Measurements from ENCODE around the gene NELL1. TPM values are rescaled to one million over a fixed set of nuclear protein-coding genes. Genes with fewer than 3 reads are reported as not detected.

Gene NELL1
- total RNA-seq, 2 donors from 2014 or later, result 0.09 to 0.11 TPM

DNA sequence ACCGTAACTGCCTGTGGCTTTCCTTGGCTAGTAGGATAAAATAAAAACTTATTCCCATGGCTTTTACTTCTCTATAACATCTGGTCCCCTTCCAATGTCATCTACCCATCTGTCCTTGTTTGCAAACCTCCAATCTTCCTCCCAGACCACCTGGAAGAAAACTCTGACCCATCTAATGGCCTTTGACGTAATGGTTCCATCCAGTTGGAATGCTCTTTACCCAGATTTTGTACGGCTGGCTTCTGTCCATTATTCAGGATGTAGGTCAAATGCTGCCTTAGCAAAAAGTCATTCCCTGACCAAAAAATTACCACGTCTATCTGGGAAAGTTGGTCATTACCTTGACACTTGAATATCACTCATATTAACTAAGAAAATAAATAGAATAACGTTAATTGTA is 945.6 kb downstream of the NELL1 start:
- Histone ChIP-seq H3K27ac (ENCODE audit: low read depth, low read length) (no peak overlapping the region), H3K27me3 (ENCODE audit: control insufficient read depth, insufficient read depth, low read length, poor library complexity, severe bottlenecking) (no peaks in the 10 kb centered on the region), H3K4me3 (ENCODE audit: low read length) (no peak overlapping the region), H3K36me3 (ENCODE audit: control insufficient read depth, insufficient read depth, low read length) (no peaks in the 10 kb centered on the region), H3K4me1 (ENCODE audit: control insufficient read depth, insufficient read depth, low read length) (peaks cover 23% of the 10 kb centered on the region), H3K9ac (ENCODE audit: extremely low read depth, low read length, poor library complexity, severe bottlenecking) (no peak overlapping the region), H3K9me3 (ENCODE audit: control insufficient read depth, low read length) (no peaks in the 10 kb centered on the region)
- H3K4me1 Mint-ChIP-seq, result peaks cover 29% of the 10 kb centered on the region
- no peak overlapping the region for H3K27ac Mint-ChIP-seq
- TF ChIP-seq, protein P1, sequence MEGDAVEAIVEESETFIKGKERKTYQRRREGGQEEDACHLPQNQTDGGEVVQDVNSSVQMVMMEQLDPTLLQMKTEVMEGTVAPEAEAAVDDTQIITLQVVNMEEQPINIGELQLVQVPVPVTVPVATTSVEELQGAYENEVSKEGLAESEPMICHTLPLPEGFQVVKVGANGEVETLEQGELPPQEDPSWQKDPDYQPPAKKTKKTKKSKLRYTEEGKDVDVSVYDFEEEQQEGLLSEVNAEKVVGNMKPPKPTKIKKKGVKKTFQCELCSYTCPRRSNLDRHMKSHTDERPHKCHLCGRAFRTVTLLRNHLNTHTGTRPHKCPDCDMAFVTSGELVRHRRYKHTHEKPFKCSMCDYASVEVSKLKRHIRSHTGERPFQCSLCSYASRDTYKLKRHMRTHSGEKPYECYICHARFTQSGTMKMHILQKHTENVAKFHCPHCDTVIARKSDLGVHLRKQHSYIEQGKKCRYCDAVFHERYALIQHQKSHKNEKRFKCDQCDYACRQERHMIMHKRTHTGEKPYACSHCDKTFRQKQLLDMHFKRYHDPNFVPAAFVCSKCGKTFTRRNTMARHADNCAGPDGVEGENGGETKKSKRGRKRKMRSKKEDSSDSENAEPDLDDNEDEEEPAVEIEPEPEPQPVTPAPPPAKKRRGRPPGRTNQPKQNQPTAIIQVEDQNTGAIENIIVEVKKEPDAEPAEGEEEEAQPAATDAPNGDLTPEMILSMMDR (conservative IDR thresholded peaks at IDR 0.05), result no peak
- H3K9me3 Mint-ChIP-seq, result no peaks in the 10 kb centered on the region
- no peaks in the 10 kb centered on the region for H3K27me3 Mint-ChIP-seq (ENCODE audit: insufficient read depth)
- no peaks in the 10 kb centered on the region for H3K36me3 Mint-ChIP-seq (ENCODE audit: low read depth)
- DNase-seq, result no peak
- no peak overlapping the region for H3K4me3 Mint-ChIP-seq
- WGBS, 2 experiments (ENCODE audit: insufficient coverage in 1 of 2, insufficient read length in 1 of 2), result 91 to 96% methylated on average over 2 to 3 of the region's 5 CpGs

DNA sequence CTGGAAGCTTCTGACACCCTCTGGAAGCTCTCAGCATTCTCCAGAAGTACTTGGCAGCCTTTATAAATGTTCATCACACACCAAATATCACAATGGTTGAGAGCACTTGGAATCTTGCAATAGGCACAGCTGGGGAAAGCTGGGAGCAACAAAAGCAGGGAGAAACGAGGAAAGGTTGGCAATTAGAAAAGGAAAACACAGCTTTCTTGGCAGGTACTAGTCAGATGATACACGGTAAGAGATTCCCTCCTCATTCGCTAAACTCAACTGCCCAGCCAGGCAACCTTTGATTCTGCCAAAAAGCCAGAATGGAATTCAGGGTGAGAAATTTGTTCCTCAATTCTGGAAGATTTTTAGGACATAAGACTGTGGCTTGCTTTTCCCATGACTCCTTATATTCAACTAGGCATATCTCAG is 946.6 kb downstream of the NELL1 start:
- no peaks in the 10 kb centered on the region for H3K36me3 ChIP-seq (ENCODE audit: control insufficient read depth, insufficient read depth, low read length)
- no peak overlapping the region for H3K27ac ChIP-seq (ENCODE audit: low read depth, low read length)
- no peaks in the 10 kb centered on the region for H3K9me3 Mint-ChIP-seq
- H3K4me3 ChIP-seq (ENCODE audit: low read length), result no peak overlapping the region
- H3K9me3 ChIP-seq (ENCODE audit: control insufficient read depth, low read length), result no peaks in the 10 kb centered on the region
- no peaks in the 10 kb centered on the region for H3K27me3 Mint-ChIP-seq (ENCODE audit: insufficient read depth)
- no peaks in the 10 kb centered on the region for H3K27me3 ChIP-seq (ENCODE audit: control insufficient read depth, insufficient read depth, low read length, poor library complexity, severe bottlenecking)
- H3K4me1 Mint-ChIP-seq, result peaks cover 29% of the 10 kb centered on the region
- TF ChIP-seq, protein P1 (conservative IDR thresholded peaks at IDR 0.05), result no peak
- 91 to 94% methylated on average over 3 of the region's 3 CpGs for WGBS, 2 experiments (ENCODE audit: insufficient coverage in 1 of 2, insufficient read length in 1 of 2)
- DNase-seq, result no peak
- no peak overlapping the region for H3K9ac ChIP-seq (ENCODE audit: extremely low read depth, low read length, poor library complexity, severe bottlenecking)
- H3K27ac Mint-ChIP-seq, result no peak overlapping the region
- peaks cover 23% of the 10 kb centered on the region for H3K4me1 ChIP-seq (ENCODE audit: control insufficient read depth, insufficient read depth, low read length)
- H3K36me3 Mint-ChIP-seq (ENCODE audit: low read depth), result no peaks in the 10 kb centered on the region
- H3K4me3 Mint-ChIP-seq, result no peak overlapping the region

DNA sequence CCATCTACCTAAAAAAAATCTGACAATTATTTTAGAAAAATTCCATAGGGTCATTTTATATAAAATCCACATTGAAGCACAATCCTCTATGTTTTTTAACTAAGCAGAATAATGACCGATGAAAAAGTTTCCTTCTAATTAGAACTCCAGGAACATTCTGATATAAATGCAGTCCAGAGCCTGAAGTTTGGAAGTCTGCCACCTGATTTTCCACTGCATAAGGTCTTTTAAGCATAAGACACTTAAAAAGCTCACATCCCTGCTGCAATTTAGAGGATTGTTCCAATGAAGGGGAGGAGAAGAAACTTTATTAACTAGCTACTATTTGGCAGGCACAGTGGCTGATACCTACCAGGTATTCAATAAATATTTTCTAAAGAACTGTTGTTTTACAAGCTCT is 953.2 kb downstream of the NELL1 start:
- H3K4me1 ChIP-seq (ENCODE audit: control insufficient read depth, insufficient read depth, low read length), result peaks cover 1% of the 10 kb centered on the region
- no peak overlapping the region for H3K27ac ChIP-seq (ENCODE audit: low read depth, low read length)
- Mint-ChIP-seq H3K27me3 (ENCODE audit: insufficient read depth) (no peaks in the 10 kb centered on the region), H3K27ac (no peak overlapping the region), H3K4me3 (no peak overlapping the region), H3K36me3 (ENCODE audit: low read depth) (no peaks in the 10 kb centered on the region), H3K4me1 (no peaks in the 10 kb centered on the region), H3K9me3 (no peaks in the 10 kb centered on the region)
- no peaks in the 10 kb centered on the region for H3K36me3 ChIP-seq (ENCODE audit: control insufficient read depth, insufficient read depth, low read length)
- WGBS, 2 experiments (ENCODE audit: insufficient coverage in 1 of 2, insufficient read length in 1 of 2), result 96% methylated on average over 1 of the region's 1 CpG; no CpG with 5 or more reads in 1 of the 2 experiments
- no peak overlapping the region for H3K9ac ChIP-seq (ENCODE audit: extremely low read depth, low read length, poor library complexity, severe bottlenecking)
- H3K4me3 ChIP-seq (ENCODE audit: low read length), result no peak overlapping the region
- TF ChIP-seq, protein P1 (conservative IDR thresholded peaks at IDR 0.05), result no peak
- H3K9me3 ChIP-seq (ENCODE audit: control insufficient read depth, low read length), result no peaks in the 10 kb centered on the region
- no peak for DNase-seq
- H3K27me3 ChIP-seq (ENCODE audit: control insufficient read depth, insufficient read depth, low read length, poor library complexity, severe bottlenecking), result no peaks in the 10 kb centered on the region
